KG1 (cell line): Measurements from ENCODE around the gene PRKCZ.
A peak's percentile ranks its signal among the peaks of the same experiment; 100 is the strongest.

ENCODE experiments used
- DNase-seq: peaks from one replicate; lab custom pipeline; 2025; lab: John Stamatoyannopoulos, UW

The PRKCZ gene

DNA sequence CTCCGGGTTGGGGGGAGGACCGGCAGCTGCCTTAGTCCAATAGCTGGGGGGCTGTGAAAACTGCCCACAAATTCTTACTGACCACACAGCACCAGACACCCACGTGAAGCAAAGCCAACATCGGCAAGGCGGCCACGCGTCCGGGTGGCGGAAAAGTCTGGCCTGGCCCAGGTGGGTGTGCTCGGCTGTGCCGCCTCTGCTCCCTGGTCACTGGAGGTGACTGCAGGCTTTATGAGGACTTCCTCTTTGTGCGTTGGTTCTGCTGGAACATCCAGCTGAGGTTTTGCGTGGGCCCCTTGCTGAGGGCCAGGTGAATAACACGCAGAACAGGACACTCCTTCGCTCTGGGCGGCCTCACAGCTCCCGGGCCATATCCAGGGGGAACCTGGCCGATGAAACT is 108.9 kb downstream of the PRKCZ start:
- DNase-seq, result no peak

DNA sequence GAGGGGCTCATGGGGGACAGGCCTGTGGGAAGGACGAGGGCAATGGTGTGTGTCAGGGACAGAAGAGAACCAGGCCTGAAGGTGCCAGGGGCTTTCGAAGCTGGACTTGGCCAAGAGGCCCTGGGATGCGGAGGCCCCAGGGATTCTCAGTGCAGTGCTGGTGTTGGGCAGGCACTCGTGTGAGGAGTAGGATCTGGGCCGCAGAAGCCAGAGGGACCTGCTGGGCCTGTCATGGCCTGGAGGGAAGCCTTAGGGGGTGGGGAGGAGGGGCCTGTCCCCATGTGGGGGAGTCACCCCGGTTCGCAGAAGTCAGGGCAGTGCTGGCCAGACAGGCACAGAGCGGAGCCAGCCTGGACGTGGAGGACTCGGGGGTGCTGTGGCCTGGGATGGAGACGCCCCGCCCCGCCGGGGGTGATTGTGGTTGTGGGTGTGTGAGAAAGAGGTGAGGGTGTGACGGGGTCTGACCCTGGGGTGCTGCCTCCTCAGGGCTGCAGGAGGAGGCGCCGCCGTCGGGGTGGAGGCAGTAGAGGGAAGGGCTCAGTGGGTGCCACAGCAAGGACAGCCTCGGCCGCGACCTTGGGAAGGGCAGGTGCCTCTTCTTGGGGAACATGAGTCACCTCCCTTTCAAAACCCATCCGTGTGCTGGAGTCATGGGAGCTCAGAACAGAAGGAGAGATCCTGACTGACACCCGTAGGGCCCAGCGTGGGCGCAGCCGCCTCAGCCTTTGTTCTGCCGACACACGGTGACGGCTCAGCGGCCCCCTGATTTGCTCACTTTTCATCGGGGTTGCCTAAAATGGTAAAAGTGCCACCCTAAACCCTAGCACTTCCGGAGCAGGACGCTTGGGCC is 110.5 kb downstream of the PRKCZ start:
- no peak for DNase-seq

DNA sequence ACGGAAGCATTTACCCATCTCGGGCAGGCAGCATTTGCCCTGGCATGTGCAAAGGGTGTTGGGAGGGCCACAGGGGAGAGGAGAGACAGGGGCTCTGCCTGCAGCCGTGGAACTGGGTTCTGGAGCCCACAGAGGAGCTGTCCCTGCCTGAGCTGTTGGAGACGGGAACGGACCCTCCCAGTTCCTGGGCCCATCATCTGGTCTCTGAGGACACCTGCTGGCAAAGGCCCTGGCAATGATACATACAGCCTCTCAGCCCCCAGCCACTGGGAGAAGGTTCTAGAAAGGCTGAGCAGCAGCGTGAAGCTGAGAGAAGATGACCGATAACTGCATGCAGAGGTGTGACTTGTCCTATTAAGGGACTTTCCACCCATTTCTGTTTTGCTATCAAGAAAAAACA is 113.0 kb downstream of the PRKCZ start:
- DNase-seq, result no peak

DNA sequence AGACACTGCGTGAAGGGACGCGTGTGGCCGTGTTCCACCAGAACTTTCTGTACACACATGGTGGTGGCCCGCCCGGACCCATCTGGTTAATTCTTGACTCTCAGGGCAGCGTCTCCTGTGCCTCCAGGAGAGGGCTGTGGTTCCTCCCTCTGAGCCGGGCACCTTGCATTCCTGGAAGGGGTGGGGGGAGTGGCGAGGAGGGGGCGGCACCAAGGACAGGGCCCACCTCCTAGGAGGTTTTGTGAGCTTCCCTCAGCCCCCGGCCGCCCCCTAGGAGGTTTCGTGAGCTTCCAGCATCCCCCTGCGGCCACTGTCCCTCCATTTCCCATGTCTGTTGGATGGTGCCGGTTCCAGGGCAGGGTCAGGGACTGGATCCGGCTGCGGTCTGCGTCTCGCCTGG is 115.4 kb downstream of the PRKCZ start:
- no peak for DNase-seq

DNA sequence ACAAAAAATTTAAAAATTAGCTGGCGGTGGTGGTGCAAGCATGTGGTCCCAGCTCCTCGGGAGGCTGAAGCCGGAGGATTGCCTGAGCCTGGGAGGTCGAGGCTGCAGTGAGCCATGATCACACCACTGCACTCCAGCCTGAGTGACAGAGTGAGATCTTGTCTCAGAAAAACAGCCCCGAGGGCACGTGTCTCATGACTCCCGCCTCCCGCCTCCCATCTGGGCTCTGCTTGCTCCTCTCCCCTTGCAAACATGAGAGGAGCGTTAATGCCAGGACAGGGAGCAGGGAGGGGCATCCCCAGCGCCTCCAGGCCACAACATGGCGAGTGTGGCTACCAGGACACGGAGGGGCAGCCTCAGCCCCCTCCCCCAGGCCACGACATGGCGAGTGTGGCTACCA is 116.0 kb downstream of the PRKCZ start:
- DNase-seq, result no peak

DNA sequence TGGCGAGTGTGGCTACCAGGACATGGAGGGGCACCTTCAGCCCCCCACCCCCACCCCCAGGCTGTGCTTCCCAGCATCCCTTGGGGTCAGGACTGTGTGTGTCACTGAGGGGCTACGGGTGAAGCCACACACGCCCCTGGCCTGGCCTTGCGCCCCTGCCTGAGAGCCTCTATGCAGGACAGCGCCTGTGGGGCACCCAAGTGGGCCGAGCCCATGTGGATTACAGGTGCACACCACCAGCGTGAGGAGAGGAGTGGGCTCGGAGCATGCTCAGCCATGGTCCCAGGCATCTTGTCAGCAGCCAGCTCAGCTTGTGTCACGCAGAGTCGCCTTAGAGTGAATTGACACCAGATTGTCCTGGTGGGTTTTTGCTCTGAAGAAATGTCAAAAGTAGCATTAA is 116.5 kb downstream of the PRKCZ start:
- no peak for DNase-seq

DNA sequence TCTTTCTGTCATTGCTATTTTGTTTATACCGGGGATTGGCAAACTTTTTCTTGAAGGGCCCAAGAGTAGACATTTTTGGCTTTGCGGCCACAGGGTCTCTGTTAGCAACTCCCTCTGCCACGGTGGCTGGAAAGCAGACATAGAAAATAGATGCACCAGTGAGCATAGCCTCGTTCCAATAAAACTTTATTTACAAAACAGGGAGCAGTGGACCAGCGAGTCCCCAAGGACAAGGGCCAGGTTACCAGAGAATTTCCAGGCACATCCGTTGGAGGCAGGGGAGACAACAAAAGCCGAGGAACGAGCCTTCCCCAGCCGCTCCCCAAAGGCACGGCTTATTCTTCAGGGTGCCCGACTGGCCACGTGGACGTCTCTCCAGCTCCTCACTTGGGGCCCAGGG is 117.9 kb downstream of the PRKCZ start:
- no peak for DNase-seq

DNA sequence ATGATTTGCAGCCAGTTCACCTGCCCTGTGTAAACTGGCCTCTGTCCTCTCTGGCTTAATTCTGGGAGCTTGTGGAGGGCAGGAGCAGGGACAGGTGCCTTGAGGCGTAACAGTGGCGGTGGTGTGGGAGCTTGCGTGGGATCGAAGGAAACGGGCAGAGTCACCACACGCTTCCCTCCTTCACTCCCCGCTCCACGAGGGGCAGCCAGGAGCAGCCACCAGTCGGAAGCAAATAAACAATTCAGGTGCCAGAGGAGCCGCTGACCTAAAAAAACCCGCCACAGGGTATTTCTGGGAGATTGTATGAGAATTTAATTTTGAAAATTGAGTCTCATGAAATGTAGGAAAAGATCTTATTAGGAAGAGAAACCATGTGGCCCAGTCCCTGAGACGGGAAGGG is 118.3 kb downstream of the PRKCZ start:
- no peak for DNase-seq

DNA sequence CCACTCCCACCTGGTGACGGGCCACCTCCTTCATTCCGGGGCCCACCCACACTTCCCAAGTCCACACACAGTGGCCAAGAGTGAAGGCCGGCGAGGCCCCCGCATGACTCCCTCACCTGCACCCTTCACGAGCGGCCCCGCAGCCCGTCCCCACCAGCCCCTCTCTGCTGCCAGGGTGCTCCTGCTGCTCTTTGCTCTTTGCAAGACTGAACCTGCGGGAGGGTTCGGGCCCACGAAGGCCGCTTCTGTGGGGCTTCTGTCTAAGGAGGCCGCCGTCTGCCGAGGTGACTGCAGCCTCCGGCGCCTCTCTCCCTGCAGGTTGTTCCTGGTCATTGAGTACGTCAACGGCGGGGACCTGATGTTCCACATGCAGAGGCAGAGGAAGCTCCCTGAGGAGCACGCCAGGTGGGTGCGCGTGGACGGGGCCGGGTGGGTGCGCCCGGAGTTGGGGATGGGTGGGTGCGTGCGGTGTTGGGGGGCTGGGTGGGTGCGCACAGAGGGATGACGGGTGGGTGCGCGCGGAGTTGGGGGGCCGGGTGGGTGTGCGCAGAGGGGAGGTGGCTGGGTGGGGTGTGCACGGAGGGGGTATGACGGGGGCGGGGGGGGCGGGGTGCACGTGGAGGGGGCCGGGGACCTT is 119.1 kb downstream of the PRKCZ start:
- no peak for DNase-seq

DNA sequence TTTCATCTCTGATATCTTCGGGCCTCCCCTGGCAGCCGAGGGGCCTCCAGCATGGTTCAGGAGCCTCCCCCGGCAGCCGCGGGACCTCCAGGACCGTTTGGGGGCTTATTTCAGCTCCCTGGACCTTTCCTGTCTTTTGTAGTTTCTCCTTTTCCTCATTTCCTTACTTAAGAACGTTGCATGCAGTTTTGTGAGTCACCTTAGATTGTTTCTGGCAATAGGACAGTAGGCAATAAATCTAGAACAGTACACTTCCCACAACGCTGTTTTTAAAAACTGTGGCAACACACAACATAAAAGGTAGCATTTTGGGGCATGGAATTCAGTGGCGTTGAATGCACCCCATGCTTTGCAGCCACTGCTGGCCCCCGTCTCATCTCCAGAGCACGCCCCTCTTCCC is 120.0 kb downstream of the PRKCZ start:
- DNase-seq, result no peak

DNA sequence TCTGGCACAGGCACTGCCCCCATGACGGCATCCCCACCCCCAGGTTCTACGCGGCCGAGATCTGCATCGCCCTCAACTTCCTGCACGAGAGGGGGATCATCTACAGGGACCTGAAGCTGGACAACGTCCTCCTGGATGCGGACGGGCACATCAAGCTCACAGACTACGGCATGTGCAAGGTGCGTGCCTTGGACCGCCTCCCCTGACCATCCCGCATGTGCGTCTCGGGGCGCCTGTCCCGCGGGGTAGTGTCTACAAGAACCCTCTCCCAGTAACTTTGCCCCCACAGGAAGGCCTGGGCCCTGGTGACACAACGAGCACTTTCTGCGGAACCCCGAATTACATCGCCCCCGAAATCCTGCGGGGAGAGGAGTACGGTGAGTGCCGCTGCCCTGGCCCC is 121.8 kb downstream of the PRKCZ start:
- DNase-seq, result no peak

DNA sequence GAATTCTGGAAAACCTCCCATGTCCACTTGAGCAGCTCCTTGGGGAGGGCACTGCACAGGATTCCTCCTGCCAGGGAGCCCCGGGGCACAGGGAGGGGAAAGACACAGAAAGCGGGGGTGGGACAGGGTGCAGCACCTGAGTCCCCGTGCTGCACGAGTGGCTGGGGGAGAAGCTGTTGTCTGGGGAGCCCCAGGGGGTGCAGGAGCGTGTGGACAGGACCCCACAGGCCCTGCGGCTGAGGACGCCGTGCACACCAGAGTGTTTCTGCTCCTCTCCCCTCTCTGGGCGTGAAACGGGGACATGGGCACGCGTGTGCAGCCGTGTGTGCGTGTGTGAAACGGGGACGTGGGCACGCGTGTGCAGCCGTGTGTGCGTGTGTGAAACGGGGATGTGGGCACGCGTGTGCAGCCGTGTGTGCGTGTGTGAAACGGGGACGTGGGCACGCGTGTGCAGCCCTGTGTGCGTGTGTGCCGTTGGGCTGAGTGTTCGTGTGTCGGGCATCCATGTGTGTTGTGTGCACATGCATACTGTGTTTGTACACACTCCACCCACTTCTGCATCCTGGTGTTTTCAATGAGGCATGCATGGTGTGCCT is 122.4 kb downstream of the PRKCZ start:
- DNase-seq, result no peak

DNA sequence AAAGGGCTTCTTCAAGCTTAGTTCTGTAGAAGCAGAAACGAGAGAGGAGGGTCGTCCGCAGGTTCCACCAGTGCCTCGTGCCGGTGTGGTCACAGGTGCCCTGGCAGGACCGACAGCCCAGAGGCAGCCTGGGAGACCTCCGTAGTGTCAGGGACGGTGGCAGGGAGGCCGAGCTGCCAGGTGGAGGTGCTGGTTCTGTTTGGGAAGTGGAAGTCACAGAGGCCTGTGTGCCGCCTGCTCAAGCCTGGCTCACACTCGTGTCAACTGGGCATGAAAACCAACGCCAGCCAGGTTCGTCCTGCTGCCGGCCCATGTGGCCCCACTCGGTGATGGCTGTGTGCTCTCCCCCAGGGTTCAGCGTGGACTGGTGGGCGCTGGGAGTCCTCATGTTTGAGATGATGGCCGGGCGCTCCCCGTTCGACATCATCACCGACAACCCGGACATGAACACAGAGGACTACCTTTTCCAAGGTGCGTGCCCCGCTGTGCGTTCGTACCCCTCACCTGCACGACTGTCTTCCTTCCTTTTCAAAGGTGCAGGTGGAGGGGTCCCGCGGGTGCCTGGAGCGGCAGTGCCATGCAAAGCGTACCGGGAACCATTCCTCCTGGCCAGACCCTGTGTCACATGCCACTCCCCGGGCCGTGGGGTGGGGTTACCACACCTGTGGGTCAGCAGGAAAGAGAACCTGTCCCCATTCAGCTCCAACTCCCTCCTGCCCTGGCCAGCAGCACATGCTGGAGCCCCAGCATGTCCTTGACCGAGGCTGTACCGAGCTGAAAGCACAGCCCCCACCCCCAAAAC is 123.5 kb downstream of the PRKCZ start:
- DNase-seq, result no peak

DNA sequence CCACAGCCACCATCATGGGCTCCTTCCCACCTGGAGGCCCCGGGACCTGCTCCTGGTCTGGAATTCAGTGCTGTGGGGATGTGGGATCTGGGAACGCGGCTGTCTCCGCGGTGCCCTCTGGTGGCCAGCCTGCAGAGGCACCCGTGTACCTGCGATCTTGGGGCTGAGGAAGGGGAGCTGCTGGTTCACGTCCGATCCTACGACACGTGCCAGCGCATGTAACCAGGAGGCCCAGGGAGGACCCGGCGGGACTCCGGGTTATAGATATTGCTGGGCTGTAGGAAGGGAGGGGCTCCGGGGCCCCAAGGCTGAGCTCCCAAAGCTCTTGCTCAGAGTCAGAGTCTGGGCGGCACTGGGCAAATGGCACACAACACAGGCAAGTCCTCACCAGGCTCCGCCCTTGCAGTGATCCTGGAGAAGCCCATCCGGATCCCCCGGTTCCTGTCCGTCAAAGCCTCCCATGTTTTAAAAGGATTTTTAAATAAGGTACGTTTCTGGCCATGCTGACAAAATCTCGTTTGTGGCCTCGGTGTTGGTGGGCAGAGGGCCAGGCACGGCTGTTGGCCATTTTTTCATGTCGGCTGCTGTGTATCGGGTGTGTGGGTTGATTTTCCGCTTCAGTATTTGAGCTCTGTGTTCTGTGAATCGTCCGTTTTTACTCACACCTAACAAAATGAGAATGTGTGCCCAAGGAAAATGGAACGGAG is 124.3 kb downstream of the PRKCZ start:
- DNase-seq, result peak; percentile 15

DNA sequence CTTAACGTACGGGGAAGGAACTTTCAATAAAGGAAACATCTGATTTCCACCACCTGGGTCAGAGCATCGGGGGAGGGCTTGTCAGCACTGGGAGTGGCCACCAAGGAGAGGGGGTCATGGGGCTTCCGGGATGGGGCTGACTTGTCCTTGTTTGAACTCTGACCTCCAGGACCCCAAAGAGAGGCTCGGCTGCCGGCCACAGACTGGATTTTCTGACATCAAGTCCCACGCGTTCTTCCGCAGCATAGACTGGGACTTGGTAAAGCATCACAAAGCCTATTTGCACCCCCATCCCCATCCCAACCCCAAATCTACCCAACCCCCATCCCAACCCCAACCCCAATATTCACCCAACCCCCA is 124.8 kb downstream of the PRKCZ start:
- DNase-seq, result no peak

DNA sequence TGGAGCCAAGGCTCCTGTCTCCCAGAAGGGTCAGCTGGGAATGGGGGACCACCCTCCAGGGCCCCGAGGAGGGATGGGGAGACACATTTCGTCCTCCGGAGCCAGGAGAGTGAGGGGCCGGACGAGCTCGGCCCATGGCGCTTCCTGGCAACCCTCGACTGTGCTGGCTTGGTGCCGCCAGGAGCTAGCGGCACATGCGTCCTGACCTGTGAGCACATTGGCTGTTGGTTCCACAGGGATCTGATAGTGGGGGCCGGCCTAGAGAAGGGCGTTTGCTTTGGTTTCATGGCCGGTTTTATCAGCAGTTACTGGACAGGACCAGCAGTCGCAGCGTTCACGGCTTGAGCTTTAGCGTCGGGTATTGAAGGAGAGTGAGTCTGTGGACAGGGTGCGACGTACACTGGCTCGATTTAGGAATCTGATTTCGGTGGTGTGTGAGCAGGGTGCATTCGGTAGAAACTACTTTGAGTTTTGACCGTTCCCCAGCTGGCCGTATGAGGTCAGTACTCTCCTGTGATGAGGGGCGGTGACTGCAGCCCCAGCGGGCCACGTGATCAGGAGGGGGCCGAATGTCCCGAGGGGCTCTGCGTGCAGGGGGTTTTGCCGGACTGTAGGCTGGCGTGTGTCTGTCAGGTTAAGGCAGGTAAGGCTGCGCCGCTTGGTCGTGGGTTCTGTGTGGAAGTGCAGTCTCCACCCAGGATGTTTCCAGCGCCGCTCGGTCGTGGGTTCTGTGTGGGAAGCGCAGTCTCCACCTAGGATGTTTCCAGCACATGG is 125.7 kb downstream of the PRKCZ start:
- no peak for DNase-seq

DNA sequence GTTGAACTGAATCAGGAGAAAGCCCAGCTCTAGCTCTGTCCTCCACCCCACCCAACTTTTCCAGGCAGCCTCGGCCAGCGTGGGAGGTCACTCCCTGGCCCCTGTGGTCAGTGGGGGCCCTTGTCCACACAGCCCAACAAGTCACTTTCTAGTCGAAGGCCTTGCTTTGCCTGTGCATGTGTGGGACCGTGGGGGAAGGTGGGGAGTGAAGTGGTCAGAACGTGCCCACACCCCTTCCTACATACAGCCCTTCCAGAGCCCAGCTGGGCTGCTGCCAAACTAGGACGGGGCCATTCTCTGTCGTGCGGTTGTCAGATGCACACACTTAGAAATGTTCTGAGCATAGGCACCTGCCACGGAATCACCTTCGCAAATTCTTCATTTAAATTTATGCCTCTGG is 126.4 kb downstream of the PRKCZ start:
- no peak for DNase-seq

DNA sequence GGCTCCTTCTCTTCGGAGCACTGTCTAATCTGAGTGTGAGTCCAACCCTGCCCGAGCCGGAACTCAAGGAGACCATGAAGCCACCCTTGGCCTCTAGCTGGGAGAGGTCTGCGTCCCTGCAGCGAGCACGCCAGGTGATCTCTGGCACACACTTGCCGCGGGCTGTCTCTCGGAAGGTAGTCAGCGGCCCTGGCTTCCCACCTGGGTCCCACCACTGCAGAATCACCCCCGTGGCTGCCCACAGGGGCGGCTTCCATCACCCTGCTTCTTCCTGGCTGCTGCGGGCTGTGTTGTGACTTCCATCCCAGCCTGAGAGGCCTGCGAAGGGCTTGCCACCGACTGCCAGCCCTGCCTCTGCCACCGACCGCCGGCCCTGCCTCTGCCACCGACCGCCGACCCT is 127.3 kb downstream of the PRKCZ start:
- DNase-seq, result no peak

DNA sequence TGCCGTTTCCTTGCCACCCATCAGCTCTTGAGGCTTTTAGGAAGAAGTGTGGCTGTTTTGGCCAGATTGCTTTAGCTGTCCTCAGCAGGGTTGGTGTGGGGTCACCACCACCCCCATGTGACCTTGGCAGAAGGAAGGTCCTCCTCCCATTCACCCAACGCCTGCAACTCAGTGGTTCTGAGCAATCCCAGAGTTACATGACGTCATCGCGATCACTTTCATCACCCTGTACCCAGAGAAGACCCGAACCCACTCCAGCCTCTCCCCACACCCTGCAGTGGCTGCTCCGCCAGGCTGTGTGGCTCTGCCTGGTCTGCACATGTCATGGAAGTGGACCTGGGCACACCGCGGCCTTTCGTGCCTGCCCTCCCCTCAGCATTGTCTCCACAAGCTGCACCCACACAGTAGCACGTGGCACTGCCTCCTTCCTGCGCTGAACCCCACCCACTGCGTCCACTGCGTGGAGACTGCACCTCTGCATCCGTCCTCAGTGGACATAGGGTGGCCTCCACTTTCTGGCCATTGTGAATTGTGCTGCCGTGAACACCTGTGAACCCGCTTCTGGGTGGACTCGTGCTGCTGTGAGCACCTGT is 127.8 kb downstream of the PRKCZ start:
- DNase-seq, result no peak

DNA sequence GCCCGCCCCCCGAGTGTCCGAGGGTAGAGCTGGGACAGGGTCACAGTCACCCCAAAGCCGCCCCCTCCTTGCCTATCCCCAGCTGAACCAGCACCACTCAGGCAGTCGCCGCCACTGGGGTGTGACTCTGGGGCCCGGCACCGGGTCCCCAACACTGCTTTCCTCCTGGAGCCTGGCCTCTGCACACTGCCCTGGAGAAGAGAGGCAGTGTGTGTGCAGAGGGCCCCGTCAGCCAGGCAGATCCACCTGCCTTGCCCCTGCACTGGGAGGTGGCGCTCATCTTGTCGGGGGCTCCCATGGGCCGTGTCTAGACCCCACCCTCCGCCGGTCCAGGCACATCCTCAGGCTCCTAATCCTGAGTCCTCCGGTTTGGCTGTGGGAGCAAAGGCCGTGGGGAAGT is 128.7 kb downstream of the PRKCZ start:
- DNase-seq, result no peak
